Common myeloid progenitor, CD34-positive (primary cell): ENCODE results near the gene SLC45A1.

Source experiments
- CTCF ChIA-PET: fragments of 350-600 bp; sonication (Branson Sonifier 250); formaldehyde crosslinking; loops from one replicate; lab custom pipeline; 2021; ENCODE audit warnings: antibody characterized with exemption; lab: Charles Lee
- POLR2A ChIA-PET: fragments of 350-600 bp; sonication (Branson Sonifier 250); formaldehyde crosslinking; loops from one replicate; lab custom pipeline; 2021; ENCODE audit warnings: antibody characterized with exemption; lab: Charles Lee
- DNase-seq, 3 donors: peaks; one replicate each; pipeline versions ENCODE4 v3.0.0 to v3.0.0-alpha.2; 2013
- H3K27ac ChIP-seq, 2 experiments: 1 replicate in 1 of 2; 2 replicates in 1 of 2; pipeline ENCODE4 v1.7.0; 2013; ENCODE audit warnings: inconsistent platforms in 2 of 2, low read length in 2 of 2, mild to moderate bottlenecking in 2 of 2, low read depth in 1 of 2, moderate library complexity in 1 of 2; ENCODE audit not compliant: severe bottlenecking in 2 of 2, insufficient read depth in 1 of 2, poor library complexity in 1 of 2
- H3K27me3 ChIP-seq, 5 experiments: replicated peaks in 2 of 5; 1 replicate in 3 of 5; 2 replicates in 2 of 5; pipeline versions ENCODE4 v1.6.1 to v1.7.0; 2013; ENCODE audit warnings: low read length in 4 of 5, mild to moderate bottlenecking in 2 of 5, moderate library complexity in 2 of 5, inconsistent platforms in 1 of 5; ENCODE audit not compliant: insufficient read depth in 5 of 5, control insufficient read depth in 4 of 5
- H3K36me3 ChIP-seq, 4 experiments: 1 replicate in 2 of 4; 2 replicates in 2 of 4; pipeline versions ENCODE4 v1.6.1 to v1.7.0; 2013; ENCODE audit warnings: low read length in 3 of 4, control low read depth in 1 of 4, mild to moderate bottlenecking in 1 of 4; ENCODE audit not compliant: control insufficient read depth in 4 of 4, insufficient read depth in 4 of 4
- H3K4me1 ChIP-seq, 4 experiments: 1 replicate in 3 of 4; 2 replicates in 1 of 4; pipeline versions ENCODE4 v1.6.1 to v1.7.1; 2013; ENCODE audit warnings: low read length in 3 of 4, mild to moderate bottlenecking in 3 of 4, control low read depth in 1 of 4, inconsistent platforms in 1 of 4, moderate library complexity in 1 of 4; ENCODE audit not compliant: control insufficient read depth in 4 of 4, insufficient read depth in 4 of 4; ENCODE audit errors: control extremely low read depth in 1 of 4
- H3K4me3 ChIP-seq, 7 experiments: 1 replicate in 4 of 7; 2 replicates in 3 of 7; pipeline versions ENCODE4 v1.5.1 to v1.7.0; 2013; ENCODE audit warnings: mild to moderate bottlenecking in 7 of 7, low read length in 6 of 7, moderate library complexity in 6 of 7, inconsistent platforms in 2 of 7, low read depth in 2 of 7, control low read depth in 1 of 7; ENCODE audit not compliant: insufficient read depth in 4 of 7, control insufficient read depth in 1 of 7; ENCODE audit errors: extremely low read depth in 1 of 7
- H3K9me3 ChIP-seq, 5 experiments: 1 replicate in 4 of 5; 2 replicates in 1 of 5; pipeline versions ENCODE4 v1.6.1 to v1.7.1; 2013; ENCODE audit warnings: low read length in 4 of 5, mild to moderate bottlenecking in 2 of 5, inconsistent platforms in 1 of 5, low read depth in 1 of 5, moderate library complexity in 1 of 5; ENCODE audit not compliant: control insufficient read depth in 4 of 5, insufficient read depth in 2 of 5; ENCODE audit errors: control extremely low read depth in 1 of 5
- WGBS: methylation state at CpG from one replicate; pipeline ENCODE4 v1.1.5; 2013; ENCODE audit not compliant: insufficient coverage; 5-methylcytosine and 5-hydroxymethylcytosine counted together

Gene SLC45A1

GRCh38 chr1:8360493-8361197 lies 42.7 kb downstream of the SLC45A1 start:
- Histone ChIP-seq H3K4me3 (no peak overlapping the region), H3K9me3 (no peaks in the 10 kb centered on the region), H3K27me3 (no peaks in the 10 kb centered on the region), H3K36me3 (peaks cover 23 to 97% (median 70%) of the 10 kb centered on the region in 4 experiments), H3K27ac (no peak overlapping the region), H3K4me1 (no peaks in the 10 kb centered on the region)
- POLR2A ChIA-PET, result no interaction called here
- CTCF ChIA-PET, result interaction anchor here (0.6 kb wide), 1 partner anchor 280 kb away, joined by 5 read pairs; no protein-coding TSS in a partner anchor
- no peak for DNase-seq
- 95% methylated on average over 17 of the region's 26 CpGs for WGBS

- no peaks in the 10 kb centered on the region for H3K9me3 ChIP-seq
- H3K27me3 ChIP-seq, result no peaks in the 10 kb centered on the region
- ChIA-PET POLR2A (interaction anchor here (0.6 kb wide), 1 partner anchor 8 kb away, joined by 3 read pairs; no protein-coding TSS in a partner anchor), CTCF (no interaction called here)
- no peak overlapping the region for H3K27ac ChIP-seq
- DNase-seq, result no peak
- WGBS, result 95% methylated on average over 13 of the region's 21 CpGs
- no peak overlapping the region for H3K4me3 ChIP-seq
- H3K36me3 ChIP-seq, result peaks cover 27 to 97% (median 66%) of the 10 kb centered on the region in 4 experiments
- H3K4me1 ChIP-seq, result no peaks in the 10 kb centered on the region
These were observed 43.4 kb downstream of the SLC45A1 start for GRCh38 chr1:8361198-8361849.

- DNase-seq, result no peak
- H3K27ac ChIP-seq, result no peak overlapping the region
- peaks cover 27 to 87% (median 63%) of the 10 kb centered on the region in 4 experiments for H3K36me3 ChIP-seq
- no peak overlapping the region for H3K4me3 ChIP-seq
- POLR2A ChIA-PET, result no interaction called here
- CTCF ChIA-PET, result interaction anchor here (0.8 to 1.0 kb wide), 2 partner anchors 11 to 20 kb away, joined by 3 read pairs; no protein-coding TSS in a partner anchor
- 97% methylated on average over 13 of the region's 13 CpGs for WGBS
- no peaks in the 10 kb centered on the region for H3K9me3 ChIP-seq
- H3K27me3 ChIP-seq, result no peaks in the 10 kb centered on the region
- no peaks in the 10 kb centered on the region for H3K4me1 ChIP-seq
These were observed 44.8 kb downstream of the SLC45A1 start for GRCh38 chr1:8362701-8363101.

GRCh38 chr1:8363186-8363766 lies 45.4 kb downstream of the SLC45A1 start:
- H3K36me3 ChIP-seq, result peaks cover 30 to 81% (median 59%) of the 10 kb centered on the region in 4 experiments
- CTCF ChIA-PET, result interaction anchor here (0.8 to 1.1 kb wide), 3 partner anchors 10 to 58 kb away, joined by 3 read pairs; no protein-coding TSS in a partner anchor
- no peak overlapping the region for H3K4me3 ChIP-seq
- H3K4me1 ChIP-seq, result no peaks in the 10 kb centered on the region
- H3K27me3 ChIP-seq, result no peaks in the 10 kb centered on the region
- 95% methylated on average over 6 of the region's 8 CpGs for WGBS
- POLR2A ChIA-PET, result no interaction called here
- H3K9me3 ChIP-seq, result no peaks in the 10 kb centered on the region
- no peak for DNase-seq
- no peak overlapping the region for H3K27ac ChIP-seq

GRCh38 chr1:8363767-8364301 lies 45.9 kb downstream of the SLC45A1 start:
- CTCF ChIA-PET, result interaction anchor here (0.8 to 1.6 kb wide), 4 partner anchors 9 to 58 kb away, joined by 3 to 4 read pairs (median 3); no protein-coding TSS in a partner anchor
- H3K27ac ChIP-seq, result no peak overlapping the region
- H3K9me3 ChIP-seq, result no peaks in the 10 kb centered on the region
- H3K4me1 ChIP-seq, result no peaks in the 10 kb centered on the region
- POLR2A ChIA-PET, result no interaction called here
- 96% methylated on average over 8 of the region's 18 CpGs for WGBS
- DNase-seq, result no peak
- H3K27me3 ChIP-seq, result no peaks in the 10 kb centered on the region
- no peak overlapping the region for H3K4me3 ChIP-seq
- peaks cover 30 to 77% (median 54%) of the 10 kb centered on the region in 4 experiments for H3K36me3 ChIP-seq

- POLR2A ChIA-PET, result no interaction called here
- Histone ChIP-seq H3K4me3 (no peak overlapping the region), H3K36me3 (peaks cover 27 to 67% (median 48%) of the 10 kb centered on the region in 4 experiments), H3K9me3 (no peaks in the 10 kb centered on the region), H3K27ac (no peak overlapping the region), H3K27me3 (no peaks in the 10 kb centered on the region), H3K4me1 (peaks cover 0 to 2% (median 0%) of the 10 kb centered on the region in 4 experiments)
- 98% methylated on average over 22 of the region's 29 CpGs for WGBS
- CTCF ChIA-PET, result interaction anchor here (0.6 to 1.6 kb wide), 4 partner anchors 9 to 563 kb away, joined by 3 to 4 read pairs (median 3); no protein-coding TSS in a partner anchor
- no peak for DNase-seq
These were observed 46.9 kb downstream of the SLC45A1 start for GRCh38 chr1:8364528-8365442.
